Measurements from ENCODE around the gene RSF1.

DNA sequence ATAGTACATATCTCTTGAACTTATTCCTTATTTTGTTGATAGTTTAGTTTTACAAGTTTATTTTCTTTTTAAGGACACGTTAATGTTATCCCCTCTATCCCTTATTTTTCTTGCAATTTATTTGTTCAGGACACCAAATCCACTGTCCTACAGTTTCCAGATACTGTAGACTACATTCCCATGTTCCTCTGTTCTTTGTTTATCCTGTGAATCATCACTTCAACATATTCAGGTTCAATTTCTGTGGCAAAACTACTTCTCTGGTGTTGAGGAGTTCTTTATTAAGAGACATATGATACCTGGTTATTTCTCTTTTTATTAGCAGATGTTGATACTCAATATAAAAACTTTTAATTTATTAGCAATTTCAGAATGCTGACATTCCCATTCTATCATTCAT, 110.2 kb downstream of the RSF1 start:
- TF ChIP-seq, protein P1, sequence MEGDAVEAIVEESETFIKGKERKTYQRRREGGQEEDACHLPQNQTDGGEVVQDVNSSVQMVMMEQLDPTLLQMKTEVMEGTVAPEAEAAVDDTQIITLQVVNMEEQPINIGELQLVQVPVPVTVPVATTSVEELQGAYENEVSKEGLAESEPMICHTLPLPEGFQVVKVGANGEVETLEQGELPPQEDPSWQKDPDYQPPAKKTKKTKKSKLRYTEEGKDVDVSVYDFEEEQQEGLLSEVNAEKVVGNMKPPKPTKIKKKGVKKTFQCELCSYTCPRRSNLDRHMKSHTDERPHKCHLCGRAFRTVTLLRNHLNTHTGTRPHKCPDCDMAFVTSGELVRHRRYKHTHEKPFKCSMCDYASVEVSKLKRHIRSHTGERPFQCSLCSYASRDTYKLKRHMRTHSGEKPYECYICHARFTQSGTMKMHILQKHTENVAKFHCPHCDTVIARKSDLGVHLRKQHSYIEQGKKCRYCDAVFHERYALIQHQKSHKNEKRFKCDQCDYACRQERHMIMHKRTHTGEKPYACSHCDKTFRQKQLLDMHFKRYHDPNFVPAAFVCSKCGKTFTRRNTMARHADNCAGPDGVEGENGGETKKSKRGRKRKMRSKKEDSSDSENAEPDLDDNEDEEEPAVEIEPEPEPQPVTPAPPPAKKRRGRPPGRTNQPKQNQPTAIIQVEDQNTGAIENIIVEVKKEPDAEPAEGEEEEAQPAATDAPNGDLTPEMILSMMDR (IDR thresholded peaks at IDR 0.05) = no peak
- TF ChIP-seq POLR2AphosphoS5 (IDR thresholded peaks at IDR 0.05) = no peak
